Stimulated activated CD4-positive, alpha-beta T cell treated with anti-CD3 and anti-CD28 coated beads, Interleukin-4, amount 100 ng/mL, for 4 hours (primary cell): ENCODE measurements around the gene CACNA2D2.

Experiments used
- DNase-seq, 2 experiments: peaks; one replicate each; pipeline ENCODE4 v3.0.0-alpha.2; 2020

Gene CACNA2D2

GRCh38 chr3:50389414-50389767, 114.0 kb downstream of the CACNA2D2 start:
- DNase-seq = no peak

DNA sequence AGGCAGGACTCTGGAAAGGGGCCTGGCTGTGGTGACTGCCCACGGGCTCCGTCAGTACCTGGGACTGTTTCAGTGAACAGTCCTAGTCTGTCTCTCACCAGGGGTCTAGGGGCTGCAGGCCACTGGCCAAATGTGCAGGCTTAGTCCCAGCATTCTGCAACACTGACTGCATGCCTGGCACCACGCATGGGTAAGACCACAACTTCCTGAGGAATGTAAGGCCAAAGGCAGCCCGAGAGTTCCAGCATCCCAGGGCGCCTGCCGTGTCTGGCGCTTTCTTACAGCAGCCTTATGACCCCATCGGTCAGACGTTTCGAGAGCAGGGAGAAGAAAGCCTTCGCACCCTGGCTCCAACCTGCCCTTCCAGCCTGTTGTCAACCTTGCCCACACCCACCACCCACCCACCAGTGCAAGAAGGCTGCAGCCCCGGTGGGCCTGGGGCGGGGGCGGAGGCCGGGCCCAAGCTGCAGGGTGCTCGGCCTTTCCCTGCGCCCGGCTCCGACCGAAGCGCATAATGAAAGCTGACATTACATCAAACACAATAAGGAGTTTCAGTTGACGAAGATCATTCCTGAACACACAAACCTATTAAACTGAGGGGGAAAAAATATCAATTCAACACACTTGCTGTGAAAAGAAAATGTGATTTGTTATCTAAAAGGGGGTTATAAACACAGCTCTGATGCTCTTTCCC, 114.6 kb downstream of the CACNA2D2 start:
- no peak for DNase-seq

GRCh38 chr3:50388016-50388719, 115.3 kb downstream of the CACNA2D2 start:
- DNase-seq = no peak

DNA sequence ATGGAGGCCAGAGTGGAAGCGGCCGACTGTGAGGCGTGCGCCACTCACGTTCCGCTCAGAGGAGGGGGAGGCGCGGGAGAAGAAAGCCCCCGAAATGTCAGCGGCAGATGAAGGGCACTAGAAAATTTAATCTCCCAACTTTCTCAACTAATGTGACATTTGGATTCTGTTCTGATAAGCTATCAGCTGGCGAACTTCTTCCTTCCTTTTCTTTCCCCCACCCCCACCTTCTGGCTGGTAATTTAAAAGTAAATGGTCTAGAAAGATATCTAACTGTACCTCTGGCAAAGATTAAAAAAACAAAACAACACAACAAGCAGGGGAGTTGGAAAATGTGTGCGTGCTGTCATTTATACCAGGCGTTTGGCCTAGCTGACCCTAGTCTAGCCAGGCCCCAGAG, 117.7 kb downstream of the CACNA2D2 start:
- no peak for DNase-seq

- no peak for DNase-seq
Measured at GRCh38 chr3:50383750-50384149, 119.7 kb downstream of the CACNA2D2 start.

DNA sequence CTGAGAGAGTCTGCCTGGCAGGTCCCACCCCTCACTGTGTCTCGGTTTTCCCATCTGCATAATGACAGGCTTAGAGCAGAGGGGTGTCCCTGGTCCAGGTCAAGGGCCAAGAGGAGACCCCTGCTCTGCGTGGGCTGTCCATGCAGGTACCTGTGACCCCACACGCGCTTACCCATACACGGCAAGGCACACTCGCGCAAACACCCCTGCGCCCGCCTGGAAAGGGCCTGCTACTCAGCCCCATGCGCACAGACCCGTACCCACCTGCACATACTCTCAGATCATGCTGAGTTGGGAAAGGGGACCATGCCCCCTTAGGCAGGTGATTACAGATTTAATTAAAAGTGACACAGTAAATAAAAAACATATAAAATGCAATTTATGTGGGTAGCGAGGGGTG, 120.7 kb downstream of the CACNA2D2 start:
- no peak for DNase-seq

DNA sequence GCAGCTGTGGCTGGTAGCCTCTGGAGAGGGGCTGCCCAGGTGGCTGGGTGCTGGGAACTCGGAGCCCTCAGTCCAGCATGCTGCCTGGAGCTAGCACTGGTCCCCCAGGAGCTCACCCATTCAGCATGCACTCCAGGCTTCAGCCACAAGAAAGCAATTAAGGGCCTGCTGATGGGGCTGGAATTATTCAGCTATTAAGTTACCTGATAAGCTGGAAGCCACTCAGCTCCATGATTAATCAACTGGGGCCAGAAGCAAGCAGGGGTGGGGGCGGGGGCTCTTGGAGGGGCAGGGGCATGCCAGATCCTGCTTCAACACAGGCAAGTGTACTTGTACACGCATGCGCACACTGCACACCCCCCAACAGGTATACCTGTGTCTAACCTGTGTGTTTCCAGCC, 122.1 kb downstream of the CACNA2D2 start:
- no peak for DNase-seq

GRCh38 chr3:50380405-50381085, 122.9 kb downstream of the CACNA2D2 start:
- no peak for DNase-seq

DNA sequence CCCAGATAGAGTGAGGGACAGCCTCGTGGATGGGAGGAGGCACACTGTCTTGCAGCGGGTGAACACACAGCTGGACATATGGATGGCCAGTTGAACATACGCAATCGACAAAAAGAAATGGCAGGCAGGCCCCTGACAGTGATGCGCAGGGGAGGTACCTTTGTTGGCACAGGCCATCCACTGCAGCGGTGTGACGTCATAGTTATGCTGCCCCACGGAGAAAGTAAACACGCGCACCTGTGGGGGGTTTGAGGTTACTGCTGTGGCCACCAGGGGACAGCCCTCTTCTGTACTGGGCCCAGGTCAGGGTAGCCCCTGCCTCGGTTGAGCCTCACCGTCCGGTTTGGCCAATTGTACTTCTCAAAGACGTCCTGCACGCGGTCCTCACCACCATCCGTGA, 124.7 kb downstream of the CACNA2D2 start:
- DNase-seq = no peak

GRCh38 chr3:50378024-50378423, 125.4 kb downstream of the CACNA2D2 start:
- DNase-seq = no peak

DNA sequence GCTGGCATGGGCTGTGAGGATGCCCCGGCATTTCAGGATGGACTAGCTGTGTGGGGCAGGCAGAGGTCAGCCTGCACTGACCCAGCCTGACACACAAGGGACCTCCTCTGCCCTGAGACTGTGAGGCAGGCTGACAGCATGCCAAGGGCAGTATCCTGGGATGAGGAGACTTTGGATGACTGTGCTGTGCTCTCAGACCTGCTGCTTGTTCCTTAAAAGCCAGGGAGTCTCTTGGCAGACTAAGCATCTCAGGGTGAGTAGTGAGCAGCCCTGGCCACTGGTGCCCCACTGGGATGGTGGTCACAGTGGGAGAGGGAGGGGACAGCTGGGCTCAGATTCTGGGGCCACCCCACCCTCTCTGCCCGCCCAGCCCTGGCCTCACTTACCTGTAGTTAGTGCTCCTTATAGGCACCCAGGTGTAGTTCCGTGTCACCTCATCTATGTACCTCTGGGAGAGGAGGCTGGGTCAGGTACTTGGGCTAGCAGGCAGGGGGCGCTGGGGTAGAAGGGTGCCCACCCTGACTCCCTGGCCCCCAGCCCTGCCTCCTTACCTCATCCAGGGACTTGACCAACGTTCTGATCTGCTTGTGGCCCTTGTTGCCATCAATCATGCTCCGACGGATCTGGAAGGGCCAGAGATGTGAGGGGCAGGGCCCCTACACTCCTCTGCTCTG, 128.0 kb downstream of the CACNA2D2 start:
- DNase-seq = no peak

DNA sequence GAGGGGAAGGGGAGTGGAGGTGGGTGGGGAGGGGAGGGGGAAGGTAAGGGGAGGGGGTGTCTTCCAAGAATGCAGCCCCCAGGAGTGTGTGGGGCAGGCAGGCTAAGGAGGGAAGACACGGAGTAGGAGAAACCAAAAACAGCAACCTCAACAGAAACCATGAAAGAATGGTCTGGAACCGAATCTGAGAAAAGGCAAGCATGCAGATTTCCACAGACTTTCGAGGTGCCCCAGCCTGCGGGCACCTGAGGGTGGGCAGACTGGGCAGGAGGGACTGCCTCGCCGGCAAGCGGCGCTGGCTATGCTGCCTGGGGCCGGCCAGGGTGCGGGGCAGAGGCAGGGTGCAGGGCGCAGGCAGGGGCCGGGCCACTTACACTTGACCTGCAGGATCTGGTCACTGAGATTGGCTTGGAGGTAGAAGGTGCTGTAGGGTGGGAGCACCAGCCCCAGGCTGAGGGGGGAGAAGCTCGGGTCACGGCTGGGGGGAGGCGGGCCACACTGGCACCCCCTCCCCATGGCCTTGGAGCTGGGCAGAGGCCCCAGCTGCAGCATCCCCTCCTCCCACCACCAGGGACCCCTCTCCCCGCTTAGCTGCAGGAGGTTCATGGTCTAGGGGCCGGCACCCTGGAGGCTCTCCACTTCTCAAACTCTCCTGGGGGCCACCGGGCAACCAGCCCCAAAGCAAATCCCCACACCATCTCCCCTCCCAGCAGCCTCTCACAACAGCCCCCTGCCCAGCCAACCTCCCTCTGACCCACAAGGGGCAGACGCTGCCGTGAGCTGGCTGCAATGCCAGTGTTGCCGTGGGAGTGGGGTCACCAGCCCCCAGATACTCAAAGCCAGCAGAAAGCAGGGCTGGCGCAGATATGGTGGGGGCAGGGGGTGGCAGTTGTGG, 128.8 kb downstream of the CACNA2D2 start:
- DNase-seq = no peak

- no peak for DNase-seq
Measured at GRCh38 chr3:50373146-50374051, 130.0 kb downstream of the CACNA2D2 start.

DNA sequence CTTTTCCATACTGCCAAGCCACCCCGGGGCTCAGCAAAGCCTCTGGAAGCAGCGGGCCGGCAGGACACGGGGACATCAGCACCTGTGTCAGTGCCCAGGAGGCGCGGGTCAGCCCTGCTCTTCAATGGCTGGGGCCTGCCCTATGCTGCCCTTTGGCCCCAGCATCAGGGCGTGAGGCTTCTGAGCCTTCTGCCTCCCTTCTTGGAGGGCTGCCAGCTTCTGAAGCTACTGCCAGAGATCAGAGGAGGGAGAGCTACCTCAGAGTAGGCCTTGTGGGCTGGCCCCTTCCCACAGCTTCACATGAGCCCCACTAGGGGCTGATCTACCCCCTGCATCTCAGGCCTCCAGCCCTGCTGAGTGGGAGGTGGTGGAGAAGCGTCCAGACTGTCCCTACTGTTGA, 131.1 kb downstream of the CACNA2D2 start:
- no peak for DNase-seq

GRCh38 chr3:50371133-50371685, 132.2 kb downstream of the CACNA2D2 start:
- no peak for DNase-seq

GRCh38 chr3:50370594-50370993, 132.8 kb downstream of the CACNA2D2 start:
- DNase-seq = no peak

- no peak for DNase-seq
Measured at GRCh38 chr3:50369012-50369670, 134.3 kb downstream of the CACNA2D2 start.

DNA sequence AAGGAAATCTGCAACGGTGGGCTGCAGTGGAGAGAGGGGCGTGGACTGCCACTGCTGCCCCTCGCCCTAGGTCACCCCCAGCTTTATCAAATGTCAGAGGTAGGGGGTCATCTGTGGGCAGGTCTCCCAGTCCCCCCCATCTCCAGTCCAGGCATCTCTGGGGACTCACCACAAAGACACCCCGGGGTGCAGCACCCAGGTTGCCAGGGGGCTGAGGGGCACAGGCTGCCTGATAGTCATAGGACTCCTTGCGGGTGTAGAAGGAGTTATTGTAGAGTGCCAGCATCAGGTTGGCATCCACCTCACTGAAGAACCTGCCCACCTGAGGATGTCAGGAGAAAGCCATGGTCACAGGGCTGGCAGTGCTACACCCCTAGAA, 137.6 kb downstream of the CACNA2D2 start:
- DNase-seq = no peak

GRCh38 chr3:50365080-50365841, 138.2 kb downstream of the CACNA2D2 start:
- DNase-seq = peak; percentile 94 to 95

GRCh38 chr3:50364573-50365079, 138.8 kb downstream of the CACNA2D2 start:
- no peak for DNase-seq
